ENCODE measurements around the gene PCYT2. TPM values are rescaled to one million over a fixed set of nuclear protein-coding genes. Genes with fewer than 3 reads are reported as not detected.

The PCYT2 gene
- total RNA-seq, 1 experiment from 2014 or later, result 51.5 TPM

DNA sequence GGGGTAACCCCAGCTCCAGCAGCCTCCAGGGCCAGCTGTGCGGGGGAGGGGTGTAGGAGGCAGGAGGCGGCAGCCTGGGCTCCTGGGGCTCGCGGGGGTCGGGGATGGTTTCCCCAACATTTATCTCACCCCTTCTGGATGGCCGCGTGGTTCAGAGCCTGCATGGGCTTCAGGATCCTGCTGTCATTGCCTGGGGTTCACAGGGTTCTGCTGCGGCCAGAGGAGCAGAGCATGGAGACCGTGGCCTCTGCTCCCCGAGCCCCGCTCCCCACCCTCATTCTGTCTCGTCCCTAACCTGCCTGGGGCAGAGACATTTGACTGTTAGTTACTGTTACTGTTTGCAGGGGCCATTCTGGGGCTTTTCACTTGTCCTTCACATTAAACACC, 31.0 kb upstream of the PCYT2 start (continued):
- TF ChIP-seq, protein P1, sequence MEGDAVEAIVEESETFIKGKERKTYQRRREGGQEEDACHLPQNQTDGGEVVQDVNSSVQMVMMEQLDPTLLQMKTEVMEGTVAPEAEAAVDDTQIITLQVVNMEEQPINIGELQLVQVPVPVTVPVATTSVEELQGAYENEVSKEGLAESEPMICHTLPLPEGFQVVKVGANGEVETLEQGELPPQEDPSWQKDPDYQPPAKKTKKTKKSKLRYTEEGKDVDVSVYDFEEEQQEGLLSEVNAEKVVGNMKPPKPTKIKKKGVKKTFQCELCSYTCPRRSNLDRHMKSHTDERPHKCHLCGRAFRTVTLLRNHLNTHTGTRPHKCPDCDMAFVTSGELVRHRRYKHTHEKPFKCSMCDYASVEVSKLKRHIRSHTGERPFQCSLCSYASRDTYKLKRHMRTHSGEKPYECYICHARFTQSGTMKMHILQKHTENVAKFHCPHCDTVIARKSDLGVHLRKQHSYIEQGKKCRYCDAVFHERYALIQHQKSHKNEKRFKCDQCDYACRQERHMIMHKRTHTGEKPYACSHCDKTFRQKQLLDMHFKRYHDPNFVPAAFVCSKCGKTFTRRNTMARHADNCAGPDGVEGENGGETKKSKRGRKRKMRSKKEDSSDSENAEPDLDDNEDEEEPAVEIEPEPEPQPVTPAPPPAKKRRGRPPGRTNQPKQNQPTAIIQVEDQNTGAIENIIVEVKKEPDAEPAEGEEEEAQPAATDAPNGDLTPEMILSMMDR (IDR thresholded peaks at IDR 0.05 in 2 of 3, conservative IDR thresholded peaks at IDR 0.05 in 1 of 3; ENCODE audit: borderline replicate concordance in 1 of 3, insufficient read depth in 1 of 3, low read depth in 2 of 3, low read length in 2 of 3), result no peak
- no peak for TF ChIP-seq YY1 (IDR thresholded peaks at IDR 0.05; ENCODE audit: extremely low read depth, insufficient replicate concordance, low read depth, low read length)
- no peak for TF ChIP-seq EZH2 (IDR thresholded peaks at IDR 0.05)

DNA sequence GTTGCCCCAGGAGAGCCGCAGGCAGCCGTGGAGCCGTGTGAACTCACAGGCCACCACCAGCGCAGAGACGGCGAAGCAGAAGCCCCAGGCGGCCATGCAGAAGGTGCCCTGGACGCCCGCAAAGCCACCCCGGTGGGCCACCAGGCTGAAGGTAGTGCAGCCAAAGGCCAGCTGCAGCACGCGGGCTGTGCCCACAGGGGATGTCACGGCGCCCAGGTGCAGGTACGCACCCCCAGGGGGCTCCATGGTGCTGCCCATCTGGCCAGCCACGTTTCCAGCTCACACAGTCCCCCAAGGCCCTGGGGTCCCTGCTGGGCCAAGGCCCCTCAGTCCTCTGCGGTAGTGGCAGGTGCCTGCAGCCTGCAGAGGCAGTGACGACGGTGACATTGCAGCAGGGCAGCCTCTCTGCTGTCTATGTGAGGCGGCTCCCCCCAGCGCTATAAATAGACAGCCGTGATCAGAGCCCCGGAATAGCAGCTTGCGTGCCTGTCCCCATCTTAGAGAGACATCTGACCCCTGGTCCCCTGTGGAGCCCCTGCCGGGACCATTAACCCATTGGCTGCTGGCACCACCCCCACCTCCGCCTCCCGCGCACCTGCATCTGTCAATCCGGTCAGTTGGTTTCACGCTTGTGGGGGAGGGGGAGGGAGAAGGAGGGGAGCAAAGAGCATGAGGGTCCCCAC, 30.4 kb upstream of the PCYT2 start:
- H4K20me1 ChIP-seq (ENCODE audit: insufficient read depth), result no peaks in the 10 kb centered on the region
- no peaks in the 10 kb centered on the region for H3K27me3 ChIP-seq (ENCODE audit: insufficient read depth, low read length)
- ATAC-seq (no peak), DNase-seq (ENCODE audit: low read depth, low spot score) (no peak)
- no peak overlapping the region for H3K9ac ChIP-seq (ENCODE audit: low read length)
- ChIA-PET POLR2A (no interaction called here), CTCF (no interaction called here), RAD21 (ENCODE audit: low non-redundant PET in 1 of 2, low total read pairs in 2 of 2, uncharacterized antibody in 2 of 2, unreplicated experiment in 2 of 2) (no interaction called here)
- BruUV-seq (replicated peaks), result no TSS peak
- intact Hi-C loops (cut with micrococcal nuclease), result no loop called here
- H3K9me3 ChIP-seq (ENCODE audit: control insufficient read depth in 1 of 2, insufficient read depth in 1 of 2, low read depth in 1 of 2, low read length in 2 of 2), result no peaks in the 10 kb centered on the region
- H3K4me2 ChIP-seq (ENCODE audit: low read length), result no peak overlapping the region
- no peak overlapping the region for H3K4me3 ChIP-seq (replicated peaks in 1 of 2; ENCODE audit: low read depth in 1 of 2, low read length in 2 of 2)
- H3K27ac ChIP-seq (ENCODE audit: low read depth, low read length), result no peak overlapping the region
- TF ChIP-seq SP1 (IDR thresholded peaks at IDR 0.05; ENCODE audit: low read depth) (no peak), EZH2 (IDR thresholded peaks at IDR 0.05) (no peak), SRF (IDR thresholded peaks at IDR 0.05; ENCODE audit: low read depth) (no peak), POLR2AphosphoS5 (IDR thresholded peaks at IDR 0.05; ENCODE audit: low read depth, low read length) (no peak), SIN3A (IDR thresholded peaks at IDR 0.05; ENCODE audit: low read depth) (no peak), EGR1 (IDR thresholded peaks at IDR 0.05; ENCODE audit: low read depth) (no peak), JUND (IDR thresholded peaks at IDR 0.05) (no peak), POLR2A (IDR thresholded peaks at IDR 0.05; ENCODE audit: borderline replicate concordance, extremely low read depth, insufficient read depth, insufficient read length) (no peak), ZNF274 (IDR thresholded peaks at IDR 0.05; ENCODE audit: low read depth, low read length) (no peak), CBX3 (IDR thresholded peaks at IDR 0.05; ENCODE audit: low read depth) (no peak), ELF1 (IDR thresholded peaks at IDR 0.05; ENCODE audit: borderline replicate concordance, low read depth) (no peak)
- TF ChIP-seq, protein P2, sequence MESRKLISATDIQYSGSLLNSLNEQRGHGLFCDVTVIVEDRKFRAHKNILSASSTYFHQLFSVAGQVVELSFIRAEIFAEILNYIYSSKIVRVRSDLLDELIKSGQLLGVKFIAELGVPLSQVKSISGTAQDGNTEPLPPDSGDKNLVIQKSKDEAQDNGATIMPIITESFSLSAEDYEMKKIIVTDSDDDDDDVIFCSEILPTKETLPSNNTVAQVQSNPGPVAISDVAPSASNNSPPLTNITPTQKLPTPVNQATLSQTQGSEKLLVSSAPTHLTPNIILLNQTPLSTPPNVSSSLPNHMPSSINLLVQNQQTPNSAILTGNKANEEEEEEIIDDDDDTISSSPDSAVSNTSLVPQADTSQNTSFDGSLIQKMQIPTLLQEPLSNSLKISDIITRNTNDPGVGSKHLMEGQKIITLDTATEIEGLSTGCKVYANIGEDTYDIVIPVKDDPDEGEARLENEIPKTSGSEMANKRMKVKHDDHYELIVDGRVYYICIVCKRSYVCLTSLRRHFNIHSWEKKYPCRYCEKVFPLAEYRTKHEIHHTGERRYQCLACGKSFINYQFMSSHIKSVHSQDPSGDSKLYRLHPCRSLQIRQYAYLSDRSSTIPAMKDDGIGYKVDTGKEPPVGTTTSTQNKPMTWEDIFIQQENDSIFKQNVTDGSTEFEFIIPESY (IDR thresholded peaks at IDR 0.05; ENCODE audit: extremely low read depth, insufficient replicate concordance, low read length), result no peak
- TF ChIP-seq, protein P1 (IDR thresholded peaks at IDR 0.05 in 2 of 3, conservative IDR thresholded peaks at IDR 0.05 in 1 of 3; ENCODE audit: borderline replicate concordance in 1 of 3, insufficient read depth in 1 of 3, low read depth in 2 of 3, low read length in 2 of 3), result no peak
- TF ChIP-seq, protein P3, sequence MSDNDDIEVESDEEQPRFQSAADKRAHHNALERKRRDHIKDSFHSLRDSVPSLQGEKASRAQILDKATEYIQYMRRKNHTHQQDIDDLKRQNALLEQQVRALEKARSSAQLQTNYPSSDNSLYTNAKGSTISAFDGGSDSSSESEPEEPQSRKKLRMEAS (IDR thresholded peaks at IDR 0.05), result no peak
- peaks cover 3% of the 10 kb centered on the region; the same call in 1 of the 2 replicates for H3K79me2 ChIP-seq (ENCODE audit: insufficient read depth, low read length)
- peaks cover 4 to 14% of the 10 kb centered on the region in 2 experiments; a peak in 2 of 4 replicates for H3K4me1 ChIP-seq (ENCODE audit: control insufficient read depth in 1 of 2, insufficient read depth in 2 of 2, low read length in 2 of 2)
- no peaks in the 10 kb centered on the region for H3K9me2 ChIP-seq (ENCODE audit: insufficient read depth)
- H3K36me3 ChIP-seq (ENCODE audit: control insufficient read depth in 1 of 2, insufficient read depth in 2 of 2, low read length in 2 of 2), result no peaks in the 10 kb centered on the region
- no peak overlapping the region for H2AFZ ChIP-seq (ENCODE audit: low read depth, low read length, poor library complexity, severe bottlenecking)
